GM18517 (cell line): ENCODE measurements around the gene ZNF827.

Experiments
- ATAC-seq: cut with Tn5 transposase; IDR thresholded peaks from one replicate; pipeline ENCODE4 v1.9.1; 2021; ENCODE audit warnings: mild to moderate bottlenecking, moderate library complexity; ENCODE audit not compliant: unreplicated experiment

ZNF827 gene

DNA sequence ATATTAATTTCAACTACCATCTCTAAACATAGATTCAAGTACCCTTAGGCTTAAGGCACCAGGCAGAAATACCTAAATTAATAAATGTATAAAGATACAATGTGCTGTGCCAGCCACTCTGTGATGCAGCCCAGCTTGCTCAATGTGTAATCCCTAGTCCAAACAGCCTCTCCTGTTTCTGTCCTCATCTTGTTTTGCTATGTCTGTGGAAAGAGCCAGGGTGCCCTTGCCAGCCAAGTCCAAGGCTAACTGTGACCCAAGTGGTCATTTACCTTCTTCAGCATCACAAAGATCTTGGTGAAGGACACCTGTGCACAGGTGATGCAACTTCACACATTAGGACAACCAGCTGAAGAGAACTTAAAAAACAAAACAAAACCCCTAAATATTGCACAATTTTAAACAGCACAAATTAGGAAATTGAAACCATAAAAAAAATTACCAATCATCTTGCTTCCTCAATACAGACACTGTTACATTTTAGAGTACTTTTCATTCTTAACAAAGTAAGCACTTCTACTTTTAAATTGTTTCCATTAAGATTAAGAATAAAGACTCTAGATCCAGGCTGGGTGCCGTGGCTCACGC is 169.1 kb downstream of the ZNF827 start:
- no peak for ATAC-seq

DNA sequence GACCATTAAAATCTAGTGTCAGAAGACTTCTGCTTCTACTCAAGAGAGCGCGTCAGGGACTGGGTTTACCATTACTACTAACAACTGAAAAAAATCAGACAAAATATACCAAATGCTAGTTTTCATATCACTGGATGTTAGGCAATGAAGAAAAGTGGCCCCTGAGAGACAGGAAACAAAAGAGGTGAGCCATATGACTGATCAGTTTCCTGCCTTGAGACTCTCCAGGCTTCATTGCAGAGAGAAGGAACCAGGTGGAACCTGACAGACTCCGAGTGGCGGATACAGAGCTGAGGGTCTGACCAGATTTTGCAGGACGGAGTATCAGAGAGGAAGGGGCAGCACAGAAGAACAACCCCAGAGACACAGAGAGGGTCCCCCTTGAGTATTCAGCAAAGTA is 172.3 kb downstream of the ZNF827 start:
- no peak for ATAC-seq

DNA sequence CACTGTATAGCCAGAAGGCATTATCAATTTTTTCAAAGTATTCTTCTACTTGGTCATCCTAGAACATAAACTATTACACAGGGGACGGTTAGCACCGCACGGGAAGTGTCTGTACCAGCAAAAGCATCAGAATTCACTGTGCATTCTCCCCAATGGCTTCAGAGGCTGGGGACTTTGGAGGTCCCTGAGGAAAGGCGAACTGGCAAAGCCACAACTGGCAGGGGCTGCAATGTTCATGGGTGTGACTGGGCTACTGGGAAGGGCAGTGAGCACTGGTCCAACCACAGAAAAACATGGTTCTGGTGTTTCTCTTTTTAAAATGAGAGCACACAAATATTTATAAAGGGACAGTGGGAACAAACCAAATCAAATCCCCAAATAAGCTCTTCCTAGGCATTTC is 175.2 kb downstream of the ZNF827 start:
- no peak for ATAC-seq

DNA sequence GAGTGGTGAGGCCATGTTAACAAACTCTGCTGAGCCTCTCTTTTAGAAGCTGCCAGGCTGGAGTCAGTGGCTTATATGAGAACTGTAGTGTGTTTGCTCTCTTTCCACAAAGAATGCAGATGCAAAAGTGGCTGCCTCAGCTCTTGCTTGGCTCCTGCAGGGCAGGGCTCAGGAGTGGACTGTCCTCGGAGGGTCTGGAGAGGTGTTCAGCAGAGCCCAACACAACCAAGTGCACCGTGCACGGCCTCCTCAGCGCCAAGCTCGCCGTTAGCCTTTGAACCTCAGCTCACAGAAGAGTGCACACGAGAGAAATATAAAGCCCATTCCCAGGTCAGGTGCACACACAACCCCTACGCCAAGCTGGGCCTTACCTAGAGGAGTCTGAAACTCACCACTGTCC is 175.9 kb downstream of the ZNF827 start:
- no peak for ATAC-seq

DNA sequence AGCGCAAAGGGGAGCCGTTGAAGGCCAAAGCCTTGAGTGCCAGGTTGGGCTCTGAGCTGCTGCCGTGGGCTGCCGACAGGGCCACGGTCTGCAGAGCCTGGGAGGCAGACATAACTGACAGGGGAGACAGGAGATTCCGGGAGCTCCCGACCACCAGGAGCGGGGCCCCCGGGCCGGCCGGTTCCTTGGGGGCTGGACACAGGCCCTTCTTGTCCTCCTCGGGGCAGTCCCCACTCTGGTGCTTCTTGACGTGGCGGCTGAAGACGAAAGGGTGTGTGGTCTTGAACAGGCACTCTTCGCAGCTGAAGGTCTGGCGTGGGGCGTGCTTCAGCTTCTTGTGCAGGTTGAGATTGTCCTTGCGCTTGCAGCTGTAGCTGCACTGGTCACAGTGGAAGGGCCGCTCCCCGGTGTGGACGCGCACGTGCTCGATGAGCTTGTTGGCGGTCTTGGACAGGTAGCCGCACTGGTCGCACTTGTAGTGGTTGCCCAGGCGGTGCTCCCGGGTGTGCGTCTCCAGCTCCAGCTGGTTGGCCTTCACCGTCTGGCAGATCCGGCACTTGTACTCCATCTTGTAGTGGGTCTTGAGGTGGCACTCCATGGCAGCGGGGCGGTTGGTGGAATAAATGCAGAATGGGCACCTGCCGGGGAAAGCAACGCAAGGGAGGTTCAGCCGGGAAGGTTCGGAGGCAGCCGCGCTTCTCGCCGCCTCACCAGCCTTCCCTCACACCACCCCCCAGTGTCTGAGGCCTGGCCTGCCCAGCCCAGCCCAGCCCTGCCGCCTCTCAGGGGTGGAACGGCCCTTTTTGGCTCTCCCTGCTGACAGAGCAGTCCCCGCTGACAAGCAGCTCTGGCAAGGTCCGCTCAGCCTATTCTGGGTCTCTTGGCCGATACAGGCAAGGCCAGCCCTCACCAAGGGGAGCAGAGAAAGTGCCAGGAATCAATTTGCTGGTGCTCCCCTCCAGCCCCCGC is 177.4 kb downstream of the ZNF827 start:
- ATAC-seq: no peak

DNA sequence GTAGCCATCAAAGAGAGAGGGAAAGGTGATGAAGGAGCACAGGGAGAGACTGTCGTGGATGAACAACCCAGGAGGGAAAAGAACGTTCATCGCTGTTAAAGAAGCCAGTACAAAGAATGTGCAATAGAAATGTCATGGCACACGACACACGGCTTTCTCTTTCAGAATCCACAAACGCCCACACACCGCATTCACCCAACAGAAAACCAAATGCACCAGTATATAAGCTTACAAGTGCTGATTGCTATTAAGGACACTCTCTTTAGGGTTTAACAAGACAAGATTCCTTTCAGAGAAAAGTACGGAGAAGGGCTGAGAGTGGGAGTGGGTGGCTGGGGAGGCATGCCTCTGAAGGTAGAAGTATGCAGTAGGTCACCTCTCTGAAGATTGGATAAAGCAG is 178.4 kb downstream of the ZNF827 start:
- no peak for ATAC-seq

DNA sequence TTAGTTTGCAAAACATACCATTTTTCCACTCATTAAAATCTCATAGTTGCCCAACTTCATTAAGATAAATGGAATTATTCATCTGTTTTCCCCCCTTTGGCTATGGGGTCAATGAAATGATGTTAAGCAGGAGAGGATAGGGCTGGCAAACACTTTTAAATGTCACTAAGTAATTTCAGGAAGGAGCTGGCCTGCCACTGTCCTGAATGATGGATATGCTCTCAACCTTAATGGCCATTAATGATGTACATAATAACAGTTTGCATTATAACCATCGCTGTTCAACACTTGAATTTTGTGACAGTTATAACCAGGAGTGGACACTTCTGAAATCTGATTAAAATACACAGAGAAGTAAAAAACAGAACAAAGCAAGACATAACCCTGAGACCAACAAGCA is 181.4 kb downstream of the ZNF827 start:
- ATAC-seq: no peak

DNA sequence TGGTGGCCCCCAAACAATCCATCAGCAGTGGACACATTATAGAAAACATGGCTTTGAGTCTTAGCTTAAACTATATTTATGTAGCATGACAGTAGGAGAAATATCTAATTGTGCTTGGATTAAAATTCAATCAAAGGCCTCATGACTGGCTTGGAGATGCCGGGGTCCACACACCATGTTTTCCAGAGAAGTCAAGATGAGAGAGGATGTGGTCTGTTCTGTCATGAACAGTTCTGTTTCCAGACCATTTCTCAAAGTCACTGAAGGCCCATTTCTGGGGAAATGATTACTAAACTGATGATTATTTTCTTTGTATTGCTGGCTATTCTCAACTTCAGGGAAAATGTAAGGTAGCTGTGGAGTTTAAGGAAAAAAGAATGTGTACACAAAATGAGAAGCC is 182.4 kb downstream of the ZNF827 start:
- ATAC-seq: no peak

DNA sequence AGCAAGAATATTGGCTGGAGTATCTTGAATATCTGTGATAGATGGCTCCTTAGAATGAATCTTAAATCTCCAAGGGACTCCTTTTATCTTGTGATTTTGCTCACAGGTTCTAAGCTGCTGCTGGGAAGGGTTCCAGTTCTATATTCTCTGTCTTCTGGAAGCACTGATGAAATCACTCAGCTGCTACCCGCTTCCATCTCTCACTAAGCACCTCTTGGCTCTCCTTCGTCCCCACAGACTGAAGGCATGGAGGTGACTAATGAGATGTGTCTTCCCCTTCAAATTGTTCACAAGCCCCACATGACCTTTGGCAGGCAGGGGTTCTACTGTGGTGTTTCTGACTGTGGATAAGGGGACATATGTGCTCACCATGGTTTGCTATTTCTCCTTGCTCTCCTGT is 182.8 kb downstream of the ZNF827 start:
- no peak for ATAC-seq

DNA sequence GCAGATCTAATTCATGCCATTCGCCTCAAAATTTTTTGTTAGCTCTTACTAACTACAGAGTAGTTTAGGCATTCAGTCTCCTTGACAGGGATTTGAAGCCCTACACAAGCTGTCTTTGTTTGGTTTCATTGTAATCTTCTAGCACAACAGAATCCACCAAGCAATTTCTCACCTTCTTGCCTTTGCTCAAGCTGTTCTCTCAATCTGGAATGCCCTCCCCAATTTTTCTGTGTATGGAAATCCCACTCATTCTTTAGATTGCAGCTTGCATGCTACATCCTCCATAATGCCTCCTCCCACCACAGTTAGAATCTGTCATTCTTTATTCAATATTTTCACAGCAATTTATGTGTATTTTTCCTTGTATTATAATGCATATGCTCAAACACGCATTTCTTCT is 195.0 kb downstream of the ZNF827 start:
- ATAC-seq: no peak

DNA sequence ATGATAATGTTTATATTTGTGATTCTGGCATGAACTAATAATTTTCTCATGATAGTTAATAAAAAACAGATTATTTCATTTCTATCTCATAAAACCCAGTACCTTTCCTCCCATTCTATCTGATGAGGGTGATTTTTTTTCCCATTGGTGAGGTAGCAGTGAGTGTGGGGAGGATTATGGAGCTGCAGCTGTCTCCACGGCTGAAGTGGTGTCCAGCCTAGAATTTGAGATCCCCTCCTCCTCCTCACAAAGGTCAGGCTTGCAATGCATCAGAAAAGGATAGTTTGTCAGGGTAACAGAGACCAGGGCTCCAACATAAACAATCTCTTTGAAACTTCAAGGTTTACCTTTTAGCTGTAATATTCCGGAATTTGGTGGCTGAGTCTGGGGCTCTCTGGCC is 197.8 kb downstream of the ZNF827 start:
- no peak for ATAC-seq

DNA sequence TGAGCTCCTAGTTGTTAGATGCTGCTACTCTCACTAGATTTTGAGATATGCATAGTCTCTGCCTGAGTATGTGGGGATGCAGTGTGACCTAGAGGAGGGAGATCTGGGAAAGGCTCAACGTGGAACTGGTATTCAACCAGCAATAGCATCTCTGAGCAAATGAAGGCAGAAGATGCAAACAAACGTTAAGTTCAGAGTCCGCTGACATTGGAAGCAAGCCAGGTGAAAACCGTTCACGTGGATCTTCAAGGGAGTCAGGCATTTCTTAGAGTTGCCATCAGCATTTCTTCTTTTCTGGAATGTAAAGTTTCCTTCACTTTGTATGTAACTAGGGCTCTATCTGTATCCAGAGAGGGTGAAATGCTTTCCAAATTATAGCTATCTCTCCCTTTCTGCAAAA is 198.8 kb downstream of the ZNF827 start:
- ATAC-seq: no peak

DNA sequence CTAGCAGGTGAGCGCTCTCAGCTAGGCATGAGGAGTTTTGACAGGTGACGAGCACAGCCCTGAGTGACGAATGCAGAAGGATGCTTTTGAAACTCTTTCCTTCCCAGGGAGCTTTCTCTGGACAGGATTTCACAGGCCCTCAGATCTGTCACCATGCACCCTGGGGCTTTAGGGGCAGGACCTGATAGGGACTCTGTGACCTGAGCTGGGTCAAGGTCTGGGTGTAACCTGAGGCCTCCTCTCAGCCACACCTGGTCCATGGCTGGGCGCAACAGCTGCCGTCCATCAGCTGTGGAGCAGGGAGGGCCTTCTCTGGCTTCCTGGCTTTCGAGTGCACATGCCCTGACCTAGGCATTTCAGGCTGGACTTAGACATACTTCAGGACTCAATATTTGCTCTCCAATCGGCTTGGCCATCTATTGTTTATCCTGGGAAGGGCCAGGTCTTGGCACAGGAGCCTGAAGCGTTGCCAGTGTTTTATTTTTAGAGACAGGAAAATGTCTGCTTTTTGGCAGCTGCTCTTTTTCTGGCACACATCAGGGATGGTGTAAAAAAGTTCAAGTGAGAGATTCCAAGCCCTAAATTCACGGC is 202.3 kb downstream of the ZNF827 start:
- ATAC-seq: no peak

DNA sequence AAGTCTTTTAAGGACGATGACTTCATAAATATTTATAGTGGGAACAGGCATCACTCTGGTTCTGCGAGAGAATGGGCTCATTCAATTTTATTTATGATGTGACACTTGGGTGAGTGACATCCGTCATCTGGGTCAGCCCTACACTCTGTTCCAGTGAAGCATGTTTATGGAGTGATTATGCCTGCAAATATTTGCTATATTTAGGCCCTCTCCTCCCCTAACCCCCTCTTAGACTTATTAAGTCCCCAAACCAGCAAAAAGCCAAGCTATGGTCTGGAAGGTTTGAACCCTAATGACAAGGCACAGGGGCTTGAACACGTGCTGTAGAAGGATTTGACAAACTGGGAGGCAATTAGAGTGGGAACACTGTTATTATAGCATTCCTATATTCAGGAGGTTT is 202.8 kb downstream of the ZNF827 start:
- ATAC-seq: no peak

DNA sequence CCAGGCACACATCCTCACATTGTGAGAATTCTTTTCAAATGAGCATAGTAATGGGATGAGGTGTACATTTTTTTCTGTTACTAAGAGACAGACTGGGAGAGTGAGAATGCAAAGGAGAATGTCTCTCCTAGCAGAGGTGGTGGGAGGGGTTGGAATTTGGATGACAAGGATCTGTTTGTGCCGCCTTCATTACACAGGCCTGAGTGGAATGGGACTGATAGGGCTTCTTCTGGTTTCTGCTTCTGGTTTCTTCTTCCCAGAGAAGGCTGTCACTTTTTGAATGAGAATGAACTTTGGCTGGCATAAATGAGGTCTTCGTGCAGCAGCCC is 203.3 kb downstream of the ZNF827 start:
- no peak for ATAC-seq

DNA sequence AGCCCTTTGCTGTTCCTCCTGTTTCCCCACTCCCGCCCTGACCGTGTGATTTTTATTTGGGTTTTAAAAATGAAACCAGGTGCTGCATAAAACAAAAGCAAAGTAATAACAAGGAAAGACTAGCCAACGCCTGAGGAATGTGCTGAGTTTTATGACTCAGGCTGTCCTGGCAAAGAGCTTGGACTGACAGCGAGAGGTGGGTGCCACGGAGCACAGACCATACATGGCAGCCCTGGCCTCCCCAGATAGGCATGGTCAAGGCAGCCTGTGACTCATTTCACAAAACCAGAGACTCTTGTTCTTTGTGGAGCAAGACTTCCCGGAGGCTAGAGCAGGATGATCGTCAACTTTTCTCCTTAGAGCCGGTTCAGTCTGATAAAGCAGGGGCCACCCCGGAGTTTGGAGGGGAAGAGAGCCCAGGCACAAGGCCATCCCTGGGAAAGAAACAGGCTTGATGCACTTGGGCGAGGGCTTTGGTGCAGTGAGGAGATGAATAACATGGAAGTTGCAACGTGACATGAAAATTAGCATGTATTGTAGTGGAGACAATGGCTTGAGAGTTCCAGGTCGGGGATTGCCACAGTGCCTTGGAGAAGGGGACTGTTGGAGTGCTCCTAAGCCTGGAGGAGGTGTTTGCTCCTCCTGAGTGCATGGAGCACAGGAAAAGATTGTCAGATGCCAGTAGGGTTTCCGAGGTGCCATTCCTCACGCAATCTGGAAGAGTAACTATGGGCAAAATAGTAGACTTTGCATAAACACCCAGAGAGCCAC is 203.9 kb downstream of the ZNF827 start:
- ATAC-seq: no peak

DNA sequence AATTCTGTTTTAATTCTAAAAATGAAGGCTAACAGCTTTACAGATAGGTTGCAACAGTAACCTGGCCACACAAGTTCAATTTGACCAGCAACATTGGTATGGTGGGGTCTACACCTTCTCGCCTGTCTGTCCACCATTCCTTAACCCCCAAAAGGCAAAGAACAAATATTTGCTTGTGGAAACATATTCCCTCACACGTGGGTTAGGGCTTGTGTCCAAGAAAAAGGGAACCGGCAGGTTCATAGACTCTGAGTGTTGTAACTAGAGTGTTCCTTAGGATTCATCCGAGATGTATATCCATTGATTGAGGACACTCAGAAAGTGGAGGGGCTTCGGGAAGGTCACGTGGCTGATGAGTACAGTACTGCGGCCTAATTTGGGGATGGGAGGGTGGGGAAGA is 204.6 kb downstream of the ZNF827 start:
- no peak for ATAC-seq

DNA sequence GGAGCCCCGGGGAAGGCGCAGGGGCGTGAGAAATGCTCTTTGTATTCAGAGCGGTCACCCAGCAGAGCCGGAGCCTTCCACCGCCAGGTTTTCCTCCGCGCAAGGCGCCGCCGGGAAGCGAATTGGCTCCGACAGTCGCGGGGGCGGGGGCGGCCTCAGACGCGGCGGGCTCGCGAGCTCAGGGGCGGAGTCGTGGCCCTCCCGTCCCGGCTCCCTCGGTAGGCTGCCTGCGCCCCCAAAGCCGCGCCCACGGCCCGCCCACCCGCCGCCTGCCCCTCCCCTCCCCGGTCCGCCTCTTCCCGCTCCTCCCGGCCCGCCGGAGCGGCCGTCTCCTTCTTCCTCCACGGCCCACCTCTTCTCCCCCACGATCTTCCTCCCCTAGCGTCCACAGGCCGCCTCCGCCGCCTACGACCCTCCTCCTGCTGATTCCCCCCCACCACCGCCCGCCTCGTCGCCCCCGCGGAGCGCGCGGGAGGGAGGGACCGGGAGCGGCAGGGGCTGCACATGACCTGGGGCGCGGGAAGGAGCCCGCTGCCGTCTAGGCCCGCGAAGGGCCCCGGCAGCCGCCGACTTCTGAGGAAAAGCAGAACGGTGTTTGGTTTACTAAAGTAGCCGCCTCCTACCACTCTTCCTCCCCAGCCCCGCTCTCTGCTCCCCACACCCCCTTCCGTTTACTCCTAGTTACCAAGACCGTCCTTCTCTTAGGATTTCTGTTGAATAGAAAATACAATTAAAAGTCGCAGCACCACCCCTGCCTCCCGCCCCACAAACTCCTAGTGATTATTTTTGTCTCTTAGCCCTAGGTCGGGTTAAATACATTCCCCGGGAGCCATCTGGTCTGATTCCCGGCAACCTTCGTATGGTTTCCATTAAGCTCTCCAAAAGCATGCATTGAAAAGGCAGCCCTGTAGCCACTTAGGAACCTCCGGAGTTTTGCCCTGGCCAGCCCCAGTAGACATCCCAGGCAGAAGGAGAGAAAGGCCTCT is 205.4 kb downstream of the ZNF827 start:
- peak; percentile 50 for ATAC-seq

DNA sequence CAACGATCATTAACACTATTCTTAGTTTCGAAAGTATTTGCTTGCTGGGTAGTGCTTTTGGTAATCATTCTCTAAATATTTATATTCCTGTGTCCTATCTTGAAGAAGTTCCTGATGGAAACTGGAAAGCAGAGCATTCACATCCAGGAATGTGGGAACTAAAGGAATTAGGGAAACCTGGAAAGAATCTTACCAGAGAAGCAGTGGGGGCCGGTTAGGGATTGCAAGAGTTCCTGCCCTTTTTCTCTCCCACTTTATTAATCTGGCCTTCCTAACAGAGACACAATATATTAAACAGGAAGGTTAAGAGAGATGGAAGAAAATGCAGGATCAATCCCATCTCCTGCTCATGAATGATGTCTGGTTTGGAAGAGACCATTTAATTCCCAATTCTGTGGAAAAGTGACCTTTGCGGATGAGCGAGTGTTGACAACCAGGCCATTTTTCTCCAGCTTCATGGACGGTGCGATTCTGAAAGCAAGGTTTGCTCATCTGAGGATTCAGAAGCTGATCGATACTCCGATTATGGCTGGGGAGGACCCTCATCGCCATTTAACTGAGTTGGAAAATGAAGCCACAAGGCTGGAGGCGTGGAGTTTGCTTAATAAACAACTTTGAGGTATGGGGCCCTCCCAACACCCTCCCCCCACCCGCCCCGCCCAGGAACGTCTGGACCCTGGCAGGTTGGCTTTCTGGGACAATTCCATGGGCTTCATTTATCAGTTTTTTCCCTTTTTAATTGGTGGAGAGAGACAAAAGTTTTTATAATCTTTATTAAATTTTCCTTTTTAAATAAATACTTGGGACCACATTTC is 206.4 kb downstream of the ZNF827 start:
- ATAC-seq: no peak
